Neural progenitor cell (in vitro differentiated cells): Measurements from ENCODE around the gene KDM5C. TPM values are rescaled to one million over a fixed set of nuclear protein-coding genes. Genes with fewer than 3 reads are reported as not detected.

ENCODE experiments used
- DNase-seq: peaks from one replicate; pipeline ENCODE4 v3.0.0-alpha.2; 2016; ENCODE audit warnings: low spot score
- H2AFZ ChIP-seq: fragments of 200-600 bp; sonication (generic); replicated peaks from 2 replicates; pipeline ENCODE4 v1.6.1; 2016; ENCODE audit warnings: antibody characterized with exemption
- H3F3A ChIP-seq: fragments of 200-600 bp; sonication (generic); 2 replicates; pipeline ENCODE4 v1.6.1; 2016; ENCODE audit warnings: antibody characterized with exemption, low read depth
- H3K27ac ChIP-seq: fragments of 200-600 bp; sonication (generic); 2 replicates; pipeline ENCODE4 v1.5.1; 2016; ENCODE audit warnings: mild to moderate bottlenecking
- H3K27me3 ChIP-seq: fragments of 200-600 bp; sonication (generic); 2 replicates; pipeline ENCODE4 v1.6.1; 2016; ENCODE audit warnings: mild to moderate bottlenecking, moderate library complexity
- H3K36me3 ChIP-seq: fragments of 200-600 bp; sonication (generic); 2 replicates; pipeline ENCODE4 v1.5.1; 2016
- H3K4me1 ChIP-seq: fragments of 200-600 bp; sonication (generic); 2 replicates; pipeline ENCODE4 v1.6.1; 2016; ENCODE audit warnings: mixed run types
- H3K4me2 ChIP-seq: fragments of 200-600 bp; sonication (generic); 2 replicates; pipeline ENCODE4 v1.6.1; 2016
- H3K4me3 ChIP-seq: fragments of 200-600 bp; sonication (generic); 2 replicates; pipeline ENCODE4 v1.5.1; 2016
- H3K79me2 ChIP-seq: fragments of 200-600 bp; sonication (generic); 2 replicates; pipeline ENCODE4 v1.6.1; 2016; ENCODE audit warnings: low read depth
- H3K9ac ChIP-seq: fragments of 200-600 bp; sonication (generic); 2 replicates; pipeline ENCODE4 v1.6.1; 2016
- H3K9me3 ChIP-seq: fragments of 200-600 bp; sonication (generic); 2 replicates; pipeline ENCODE4 v1.5.1; 2016; ENCODE audit warnings: low read depth
- H4K20me1 ChIP-seq: fragments of 200-600 bp; sonication (generic); 2 replicates; pipeline ENCODE4 v1.6.1; 2016; ENCODE audit warnings: low read depth
- H3K27ac Mint-ChIP-seq: 3 replicates; pipeline ENCODE4 v1.8.0; 2021; ENCODE audit warnings: mixed read lengths
- H3K27me3 Mint-ChIP-seq: 2 replicates; pipeline ENCODE4 v1.8.0; 2022; ENCODE audit warnings: low read depth, mild to moderate bottlenecking, inconsistent platforms, moderate library complexity, mixed read lengths; ENCODE audit not compliant: insufficient read depth
- H3K36me3 Mint-ChIP-seq: 3 replicates; pipeline ENCODE4 v1.8.0; 2021; ENCODE audit warnings: mixed read lengths
- H3K4me1 Mint-ChIP-seq: 3 replicates; pipeline ENCODE4 v1.8.0; 2021; ENCODE audit warnings: mixed read lengths
- H3K4me3 Mint-ChIP-seq: 3 replicates; pipeline ENCODE4 v1.8.0; 2021; ENCODE audit warnings: mild to moderate bottlenecking, moderate library complexity, mixed read lengths
- H3K9me3 Mint-ChIP-seq: 3 replicates; pipeline ENCODE4 v1.8.0; 2020; ENCODE audit warnings: mixed read lengths
- EZH2 ChIP-seq: fragments of 200-600 bp; sonication (generic); IDR thresholded peaks from 2 replicates; pipeline ENCODE4 v1.6.1; 2017; ENCODE audit warnings: antibody characterized with exemption, mild to moderate bottlenecking, moderate library complexity
- EZH2phosphoT487 ChIP-seq: fragments of 200-600 bp; sonication (generic); IDR thresholded peaks from 2 replicates; pipeline ENCODE4 v1.6.1; 2017; ENCODE audit warnings: antibody characterized with exemption
- total RNA-seq: library from RNA; depleted of rRNA; stranded (reverse); fragments of >200 nt; gene quantifications from 2 replicates; pipeline ENCODE4 v1.2.3, GENCODE V29; 2015; ENCODE audit warnings: low replicate concordance
- TF ChIP-seq, protein P1 (sequence below): fragments of 200-600 bp; sonication (generic); IDR thresholded peaks from 2 replicates; pipeline ENCODE4 v1.5.1; 2017; ENCODE audit warnings: antibody characterized with exemption, mild to moderate bottlenecking

Gene KDM5C
- total RNA-seq, 1 donor from 2014 or later, result 118 TPM

DNA sequence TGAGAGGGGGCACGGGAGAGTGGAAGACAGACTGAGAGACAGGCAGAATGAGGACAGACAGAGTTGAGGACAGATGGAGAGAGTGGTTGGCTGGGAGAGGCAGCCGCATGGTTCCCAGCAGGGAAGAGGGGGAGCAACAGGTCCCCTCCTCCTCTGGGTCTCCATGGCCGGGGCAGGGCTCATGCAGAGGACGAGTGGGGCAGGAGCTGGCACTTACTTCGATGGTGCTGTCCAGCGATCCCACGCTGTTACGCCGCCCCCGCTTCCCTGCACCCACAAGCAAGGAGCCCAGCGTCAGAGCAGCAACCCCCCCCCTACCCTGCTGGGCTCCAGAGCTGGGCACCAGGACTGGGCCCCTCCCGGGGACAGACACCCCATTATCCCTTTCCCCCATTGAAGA is 10.6 kb upstream of the KDM5C start:
- peaks cover 2% of the 10 kb centered on the region for H3K27me3 Mint-ChIP-seq
- no peaks in the 10 kb centered on the region for H3K4me1 ChIP-seq
- H3K36me3 ChIP-seq, result no peaks in the 10 kb centered on the region
- no peak overlapping the region for H3K27ac ChIP-seq
- H3K27me3 ChIP-seq, result no peaks in the 10 kb centered on the region
- H3K4me1 Mint-ChIP-seq, result no peaks in the 10 kb centered on the region
- peak overlapping the region; percentile 10 for H3K4me3 Mint-ChIP-seq
- H3K4me2 ChIP-seq, result no peak overlapping the region
- DNase-seq, result no peak
- H3K9ac ChIP-seq, result no peak overlapping the region
- no peaks in the 10 kb centered on the region for H3F3A ChIP-seq
- no peak overlapping the region for H2AFZ ChIP-seq
- TF ChIP-seq EZH2, result no peak
- TF ChIP-seq, protein P1, sequence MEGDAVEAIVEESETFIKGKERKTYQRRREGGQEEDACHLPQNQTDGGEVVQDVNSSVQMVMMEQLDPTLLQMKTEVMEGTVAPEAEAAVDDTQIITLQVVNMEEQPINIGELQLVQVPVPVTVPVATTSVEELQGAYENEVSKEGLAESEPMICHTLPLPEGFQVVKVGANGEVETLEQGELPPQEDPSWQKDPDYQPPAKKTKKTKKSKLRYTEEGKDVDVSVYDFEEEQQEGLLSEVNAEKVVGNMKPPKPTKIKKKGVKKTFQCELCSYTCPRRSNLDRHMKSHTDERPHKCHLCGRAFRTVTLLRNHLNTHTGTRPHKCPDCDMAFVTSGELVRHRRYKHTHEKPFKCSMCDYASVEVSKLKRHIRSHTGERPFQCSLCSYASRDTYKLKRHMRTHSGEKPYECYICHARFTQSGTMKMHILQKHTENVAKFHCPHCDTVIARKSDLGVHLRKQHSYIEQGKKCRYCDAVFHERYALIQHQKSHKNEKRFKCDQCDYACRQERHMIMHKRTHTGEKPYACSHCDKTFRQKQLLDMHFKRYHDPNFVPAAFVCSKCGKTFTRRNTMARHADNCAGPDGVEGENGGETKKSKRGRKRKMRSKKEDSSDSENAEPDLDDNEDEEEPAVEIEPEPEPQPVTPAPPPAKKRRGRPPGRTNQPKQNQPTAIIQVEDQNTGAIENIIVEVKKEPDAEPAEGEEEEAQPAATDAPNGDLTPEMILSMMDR, result no peak
- TF ChIP-seq EZH2phosphoT487, result no peak
- H3K9me3 ChIP-seq, result no peaks in the 10 kb centered on the region
- no peaks in the 10 kb centered on the region for H3K36me3 Mint-ChIP-seq
- no peaks in the 10 kb centered on the region for H4K20me1 ChIP-seq
- no peaks in the 10 kb centered on the region for H3K79me2 ChIP-seq
- no peak overlapping the region for H3K4me3 ChIP-seq
- H3K9me3 Mint-ChIP-seq, result no peaks in the 10 kb centered on the region
- H3K27ac Mint-ChIP-seq, result peak overlapping the region; percentile 40

DNA sequence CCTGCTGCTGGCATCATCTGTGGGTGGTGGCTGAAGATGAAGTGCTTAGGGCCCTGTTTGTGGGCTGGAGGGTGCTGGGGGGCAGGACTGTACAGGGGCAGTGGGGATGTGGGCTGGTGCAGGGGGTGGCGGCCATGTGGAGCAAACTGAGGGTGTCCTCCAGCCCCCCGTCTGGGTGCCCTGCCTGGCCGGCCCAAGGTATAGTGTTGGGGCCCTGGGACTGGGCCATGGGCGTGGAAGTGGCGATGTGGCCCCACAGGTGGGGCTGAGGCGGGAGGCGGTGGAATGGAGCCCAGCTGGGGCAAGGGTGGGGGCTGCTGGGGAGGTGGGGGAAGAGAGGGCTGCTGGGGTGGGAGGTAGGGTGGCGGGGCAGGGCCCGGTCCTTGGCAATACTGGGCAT is 9.5 kb upstream of the KDM5C start:
- TF ChIP-seq EZH2 (no peak), EZH2phosphoT487 (no peak)
- TF ChIP-seq, protein P1, result no peak
- no peak overlapping the region for H3K27ac Mint-ChIP-seq
- no peaks in the 10 kb centered on the region for H3K4me1 ChIP-seq
- no peaks in the 10 kb centered on the region for H3K4me1 Mint-ChIP-seq
- no peak overlapping the region for H3K4me2 ChIP-seq
- H3K4me3 ChIP-seq, result no peak overlapping the region
- H3K9ac ChIP-seq, result no peak overlapping the region
- no peaks in the 10 kb centered on the region for H4K20me1 ChIP-seq
- DNase-seq, result no peak
- H3F3A ChIP-seq, result no peaks in the 10 kb centered on the region
- no peaks in the 10 kb centered on the region for H3K79me2 ChIP-seq
- H3K27me3 Mint-ChIP-seq, result peaks cover 2% of the 10 kb centered on the region
- no peaks in the 10 kb centered on the region for H3K9me3 Mint-ChIP-seq
- H3K27ac ChIP-seq, result no peak overlapping the region
- no peak overlapping the region for H2AFZ ChIP-seq
- H3K4me3 Mint-ChIP-seq, result no peak overlapping the region
- no peaks in the 10 kb centered on the region for H3K36me3 Mint-ChIP-seq
- no peaks in the 10 kb centered on the region for H3K27me3 ChIP-seq
- H3K9me3 ChIP-seq, result no peaks in the 10 kb centered on the region
- H3K36me3 ChIP-seq, result no peaks in the 10 kb centered on the region

DNA sequence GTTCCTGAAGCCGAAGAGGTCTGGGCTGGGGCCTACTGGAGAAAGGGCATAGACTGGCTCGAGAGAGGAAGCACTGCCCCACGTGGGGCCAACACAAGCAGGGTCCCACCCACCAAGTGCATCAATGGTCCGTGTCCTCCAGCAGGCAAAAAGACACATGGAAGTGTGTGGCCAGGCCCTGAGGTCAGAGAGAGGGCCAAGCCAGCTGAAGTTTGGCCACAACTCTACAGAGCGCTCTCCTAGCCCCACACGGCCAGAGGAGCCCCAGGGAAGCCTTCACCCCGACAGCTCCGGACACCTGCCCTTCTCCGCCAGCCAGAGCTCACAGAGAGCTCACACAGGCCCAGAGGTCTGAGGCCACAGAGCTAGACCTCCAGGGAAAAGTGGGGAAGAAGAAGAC is 8.5 kb upstream of the KDM5C start:
- no peaks in the 10 kb centered on the region for H3K36me3 Mint-ChIP-seq
- H3K4me2 ChIP-seq, result no peak overlapping the region
- no peaks in the 10 kb centered on the region for H3K27me3 ChIP-seq
- no peaks in the 10 kb centered on the region for H4K20me1 ChIP-seq
- no peak overlapping the region for H3K27ac ChIP-seq
- H3K9ac ChIP-seq, result no peak overlapping the region
- no peaks in the 10 kb centered on the region for H3K4me1 Mint-ChIP-seq
- H3K9me3 ChIP-seq, result no peaks in the 10 kb centered on the region
- H3F3A ChIP-seq, result no peaks in the 10 kb centered on the region
- H3K79me2 ChIP-seq, result no peaks in the 10 kb centered on the region
- H3K4me3 ChIP-seq, result no peak overlapping the region
- no peaks in the 10 kb centered on the region for H3K9me3 Mint-ChIP-seq
- no peaks in the 10 kb centered on the region for H3K36me3 ChIP-seq
- no peak overlapping the region for H3K27ac Mint-ChIP-seq
- DNase-seq, result no peak
- H3K4me3 Mint-ChIP-seq, result no peak overlapping the region
- no peak overlapping the region for H2AFZ ChIP-seq
- peaks cover 1% of the 10 kb centered on the region for H3K27me3 Mint-ChIP-seq
- TF ChIP-seq, protein P1, result no peak
- H3K4me1 ChIP-seq, result no peaks in the 10 kb centered on the region

DNA sequence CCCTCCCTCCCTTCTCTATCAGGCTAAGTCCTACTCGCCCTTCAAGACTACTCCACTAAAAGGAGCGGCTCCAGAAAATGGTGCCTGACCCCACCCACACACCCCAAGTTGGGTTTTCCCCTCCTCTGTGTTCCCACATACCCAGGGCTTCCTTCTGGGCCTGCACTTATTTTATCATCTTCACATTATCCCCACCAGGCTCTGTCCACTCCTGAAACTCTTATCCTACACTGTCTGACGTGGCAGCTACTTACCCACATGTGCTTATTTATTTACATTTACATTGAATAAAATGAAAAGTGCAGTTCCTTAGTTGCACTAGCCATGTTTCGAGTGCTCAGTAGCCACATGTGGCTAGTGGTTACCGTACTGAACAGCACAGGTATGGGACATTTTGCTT is 5.1 kb upstream of the KDM5C start:
- Histone ChIP-seq H3K4me2 (no peak overlapping the region), H4K20me1 (no peaks in the 10 kb centered on the region), H3K9ac (no peak overlapping the region), H3K9me3 (no peaks in the 10 kb centered on the region), H3K79me2 (no peaks in the 10 kb centered on the region), H3K27me3 (no peaks in the 10 kb centered on the region), H3F3A (no peaks in the 10 kb centered on the region), H3K4me1 (no peaks in the 10 kb centered on the region), H3K36me3 (no peaks in the 10 kb centered on the region), H2AFZ (no peak overlapping the region), H3K27ac (no peak overlapping the region), H3K4me3 (no peak overlapping the region)
- Mint-ChIP-seq H3K9me3 (no peaks in the 10 kb centered on the region), H3K27ac (no peak overlapping the region), H3K4me1 (peaks cover 6% of the 10 kb centered on the region), H3K27me3 (peaks cover 5% of the 10 kb centered on the region), H3K36me3 (no peaks in the 10 kb centered on the region), H3K4me3 (no peak overlapping the region)
- TF ChIP-seq EZH2phosphoT487, result no peak
- no peak for DNase-seq
